Measurements from ENCODE around the gene GUCY1A2. TPM values are rescaled to one million over a fixed set of nuclear protein-coding genes. Genes with fewer than 3 reads are reported as not detected.

The GUCY1A2 gene
- total RNA-seq, 2 donors from 2014 or later, result 3.7 to 5.3 TPM

- TF ChIP-seq, protein P1, sequence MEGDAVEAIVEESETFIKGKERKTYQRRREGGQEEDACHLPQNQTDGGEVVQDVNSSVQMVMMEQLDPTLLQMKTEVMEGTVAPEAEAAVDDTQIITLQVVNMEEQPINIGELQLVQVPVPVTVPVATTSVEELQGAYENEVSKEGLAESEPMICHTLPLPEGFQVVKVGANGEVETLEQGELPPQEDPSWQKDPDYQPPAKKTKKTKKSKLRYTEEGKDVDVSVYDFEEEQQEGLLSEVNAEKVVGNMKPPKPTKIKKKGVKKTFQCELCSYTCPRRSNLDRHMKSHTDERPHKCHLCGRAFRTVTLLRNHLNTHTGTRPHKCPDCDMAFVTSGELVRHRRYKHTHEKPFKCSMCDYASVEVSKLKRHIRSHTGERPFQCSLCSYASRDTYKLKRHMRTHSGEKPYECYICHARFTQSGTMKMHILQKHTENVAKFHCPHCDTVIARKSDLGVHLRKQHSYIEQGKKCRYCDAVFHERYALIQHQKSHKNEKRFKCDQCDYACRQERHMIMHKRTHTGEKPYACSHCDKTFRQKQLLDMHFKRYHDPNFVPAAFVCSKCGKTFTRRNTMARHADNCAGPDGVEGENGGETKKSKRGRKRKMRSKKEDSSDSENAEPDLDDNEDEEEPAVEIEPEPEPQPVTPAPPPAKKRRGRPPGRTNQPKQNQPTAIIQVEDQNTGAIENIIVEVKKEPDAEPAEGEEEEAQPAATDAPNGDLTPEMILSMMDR (conservative IDR thresholded peaks at IDR 0.05), result no peak
Observed at GRCh38 chr11:106920899-106921509, 97.3 kb downstream of the GUCY1A2 start.

GRCh38 chr11:106917973-106918372, 100.3 kb downstream of the GUCY1A2 start:
- Mint-ChIP-seq H3K4me1 (no peaks in the 10 kb centered on the region), H3K27ac (no peak overlapping the region), H3K9me3 (no peaks in the 10 kb centered on the region), H3K4me3 (no peak overlapping the region), H3K36me3 (ENCODE audit: low read depth) (no peaks in the 10 kb centered on the region), H3K27me3 (ENCODE audit: insufficient read depth) (no peaks in the 10 kb centered on the region)
- Histone ChIP-seq H3K9ac (ENCODE audit: extremely low read depth, low read length, poor library complexity, severe bottlenecking) (no peak overlapping the region), H3K27me3 (ENCODE audit: control insufficient read depth, insufficient read depth, low read length, poor library complexity, severe bottlenecking) (no peaks in the 10 kb centered on the region), H3K9me3 (ENCODE audit: control insufficient read depth, low read length) (no peaks in the 10 kb centered on the region), H3K36me3 (ENCODE audit: control insufficient read depth, insufficient read depth, low read length) (no peaks in the 10 kb centered on the region), H3K4me3 (ENCODE audit: low read length) (no peak overlapping the region), H3K27ac (ENCODE audit: low read depth, low read length) (no peak overlapping the region), H3K4me1 (ENCODE audit: control insufficient read depth, insufficient read depth, low read length) (no peaks in the 10 kb centered on the region)
- WGBS, 2 experiments (ENCODE audit: insufficient coverage in 1 of 2, insufficient read length in 1 of 2), result 88% methylated on average over 2 of the region's 2 CpGs; no CpG with 5 or more reads in 1 of the 2 experiments
- TF ChIP-seq, protein P1 (conservative IDR thresholded peaks at IDR 0.05), result peak; percentile 67
- DNase-seq, result peak; percentile 77

More at GRCh38 chr11:106920899-106921509, 97.3 kb downstream of the GUCY1A2 start:
- no peak overlapping the region for H3K4me3 ChIP-seq (ENCODE audit: low read length)
- no peak overlapping the region for H3K27ac Mint-ChIP-seq
- no peak overlapping the region for H3K9ac ChIP-seq (ENCODE audit: extremely low read depth, low read length, poor library complexity, severe bottlenecking)
- H3K4me1 ChIP-seq (ENCODE audit: control insufficient read depth, insufficient read depth, low read length), result no peaks in the 10 kb centered on the region
- no peaks in the 10 kb centered on the region for H3K27me3 ChIP-seq (ENCODE audit: control insufficient read depth, insufficient read depth, low read length, poor library complexity, severe bottlenecking)
- DNase-seq, result no peak
- no peaks in the 10 kb centered on the region for H3K36me3 ChIP-seq (ENCODE audit: control insufficient read depth, insufficient read depth, low read length)
- no peaks in the 10 kb centered on the region for H3K4me1 Mint-ChIP-seq
- no peak overlapping the region for H3K27ac ChIP-seq (ENCODE audit: low read depth, low read length)
- H3K4me3 Mint-ChIP-seq, result no peak overlapping the region
- H3K9me3 Mint-ChIP-seq, result no peaks in the 10 kb centered on the region
- no peaks in the 10 kb centered on the region for H3K27me3 Mint-ChIP-seq (ENCODE audit: insufficient read depth)
- no peaks in the 10 kb centered on the region for H3K9me3 ChIP-seq (ENCODE audit: control insufficient read depth, low read length)
- no peaks in the 10 kb centered on the region for H3K36me3 Mint-ChIP-seq (ENCODE audit: low read depth)

- Histone ChIP-seq H3K9me3 (ENCODE audit: control insufficient read depth, low read length) (no peaks in the 10 kb centered on the region), H3K27me3 (ENCODE audit: control insufficient read depth, insufficient read depth, low read length, poor library complexity, severe bottlenecking) (no peaks in the 10 kb centered on the region), H3K9ac (ENCODE audit: extremely low read depth, low read length, poor library complexity, severe bottlenecking) (no peak overlapping the region), H3K4me1 (ENCODE audit: control insufficient read depth, insufficient read depth, low read length) (no peaks in the 10 kb centered on the region), H3K36me3 (ENCODE audit: control insufficient read depth, insufficient read depth, low read length) (no peaks in the 10 kb centered on the region), H3K27ac (ENCODE audit: low read depth, low read length) (no peak overlapping the region), H3K4me3 (ENCODE audit: low read length) (no peak overlapping the region)
- Mint-ChIP-seq H3K27ac (no peak overlapping the region), H3K9me3 (no peaks in the 10 kb centered on the region), H3K4me1 (no peaks in the 10 kb centered on the region), H3K27me3 (ENCODE audit: insufficient read depth) (no peaks in the 10 kb centered on the region), H3K36me3 (ENCODE audit: low read depth) (no peaks in the 10 kb centered on the region), H3K4me3 (no peak overlapping the region)
- TF ChIP-seq, protein P1 (conservative IDR thresholded peaks at IDR 0.05), result no peak
- DNase-seq, result no peak
- no CpG with 5 or more reads among the region's 1 CpG for WGBS, 2 experiments (ENCODE audit: insufficient coverage in 1 of 2, insufficient read length in 1 of 2)
Observed at GRCh38 chr11:106914409-106914808, 103.9 kb downstream of the GUCY1A2 start.

All from endodermal cell (in vitro differentiated cells).